Measurements from ENCODE around the gene TEX35.

DNA sequence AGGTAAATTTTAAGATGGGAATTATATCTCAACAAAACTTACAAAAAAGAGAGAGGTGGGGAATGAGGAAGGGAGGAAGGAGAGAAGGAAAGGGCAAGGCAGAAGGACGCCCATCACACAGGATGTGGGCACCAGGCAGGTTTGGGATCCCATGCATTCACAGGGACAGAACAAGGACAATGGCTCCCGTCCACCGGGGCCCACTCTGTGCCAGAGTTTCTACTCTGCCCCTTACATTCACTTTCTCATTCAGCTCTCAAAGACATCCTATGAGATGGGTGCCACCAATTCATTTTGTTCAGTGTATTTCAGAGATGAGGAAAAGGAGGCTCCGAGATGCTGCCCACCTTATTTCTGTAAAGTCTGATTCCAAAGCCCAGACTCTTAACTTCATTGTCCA, 23.5 kb upstream of the TEX35 start:
- TF ChIP-seq ZNF274 (IDR thresholded peaks at IDR 0.05; ENCODE audit: low read depth, low read length) (no peak), FOSL1 (IDR thresholded peaks at IDR 0.05; ENCODE audit: low read depth) (no peak), POLR2AphosphoS5 (IDR thresholded peaks at IDR 0.05; ENCODE audit: low read depth, low read length) (no peak), ELF1 (IDR thresholded peaks at IDR 0.05; ENCODE audit: borderline replicate concordance, low read depth) (no peak), YY1 (IDR thresholded peaks at IDR 0.05; ENCODE audit: extremely low read depth, insufficient replicate concordance, low read depth, low read length) (no peak), SRF (IDR thresholded peaks at IDR 0.05; ENCODE audit: low read depth) (no peak), RAD21 (IDR thresholded peaks at IDR 0.05; ENCODE audit: low read depth) (no peak)
- TF ChIP-seq, protein P1, sequence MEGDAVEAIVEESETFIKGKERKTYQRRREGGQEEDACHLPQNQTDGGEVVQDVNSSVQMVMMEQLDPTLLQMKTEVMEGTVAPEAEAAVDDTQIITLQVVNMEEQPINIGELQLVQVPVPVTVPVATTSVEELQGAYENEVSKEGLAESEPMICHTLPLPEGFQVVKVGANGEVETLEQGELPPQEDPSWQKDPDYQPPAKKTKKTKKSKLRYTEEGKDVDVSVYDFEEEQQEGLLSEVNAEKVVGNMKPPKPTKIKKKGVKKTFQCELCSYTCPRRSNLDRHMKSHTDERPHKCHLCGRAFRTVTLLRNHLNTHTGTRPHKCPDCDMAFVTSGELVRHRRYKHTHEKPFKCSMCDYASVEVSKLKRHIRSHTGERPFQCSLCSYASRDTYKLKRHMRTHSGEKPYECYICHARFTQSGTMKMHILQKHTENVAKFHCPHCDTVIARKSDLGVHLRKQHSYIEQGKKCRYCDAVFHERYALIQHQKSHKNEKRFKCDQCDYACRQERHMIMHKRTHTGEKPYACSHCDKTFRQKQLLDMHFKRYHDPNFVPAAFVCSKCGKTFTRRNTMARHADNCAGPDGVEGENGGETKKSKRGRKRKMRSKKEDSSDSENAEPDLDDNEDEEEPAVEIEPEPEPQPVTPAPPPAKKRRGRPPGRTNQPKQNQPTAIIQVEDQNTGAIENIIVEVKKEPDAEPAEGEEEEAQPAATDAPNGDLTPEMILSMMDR (IDR thresholded peaks at IDR 0.05 in 2 of 3, conservative IDR thresholded peaks at IDR 0.05 in 1 of 3; ENCODE audit: borderline replicate concordance in 1 of 3, insufficient read depth in 1 of 3, low read depth in 2 of 3, low read length in 2 of 3): no peak
